Body of pancreas (tissue), 4 donors: ENCODE measurements around the gene MPHOSPH9.

ENCODE experiments used
- CTCF ChIP-seq, 7 experiments: fragments of 450-650 bp in 4 of 7; fragments of 200-600 bp in 3 of 7; sonication (generic) in 3 of 7; IDR thresholded peaks; one replicate each; pipeline ENCODE4 v1.5.1; 2016 to 2019; ENCODE audit warnings: antibody characterized with exemption in 7 of 7
- POLR2A ChIP-seq, 3 donors: fragments of 450-650 bp; IDR thresholded peaks; one replicate each; pipeline ENCODE4 v1.6.1; 2016; ENCODE audit warnings: antibody characterized with exemption in 3 of 3, mild to moderate bottlenecking in 2 of 3

GRCh38 chr12:123171967-123172366, 61.0 kb downstream of the MPHOSPH9 start:
- TF ChIP-seq CTCF (IDR thresholded peaks at IDR 0.05): no peak
- no peak for TF ChIP-seq POLR2A (IDR thresholded peaks at IDR 0.05)
